ENCODE results near the gene PAPLN.
A peak's percentile ranks its signal among the peaks of the same experiment; 100 is the strongest.

PAPLN gene

GRCh38 chr14:73262427-73263183, 25.3 kb downstream of the PAPLN start:
- DNase-seq, result no peak

- DNase-seq, result no peak
These were observed 26.3 kb downstream of the PAPLN start for GRCh38 chr14:73263606-73264005.

DNA sequence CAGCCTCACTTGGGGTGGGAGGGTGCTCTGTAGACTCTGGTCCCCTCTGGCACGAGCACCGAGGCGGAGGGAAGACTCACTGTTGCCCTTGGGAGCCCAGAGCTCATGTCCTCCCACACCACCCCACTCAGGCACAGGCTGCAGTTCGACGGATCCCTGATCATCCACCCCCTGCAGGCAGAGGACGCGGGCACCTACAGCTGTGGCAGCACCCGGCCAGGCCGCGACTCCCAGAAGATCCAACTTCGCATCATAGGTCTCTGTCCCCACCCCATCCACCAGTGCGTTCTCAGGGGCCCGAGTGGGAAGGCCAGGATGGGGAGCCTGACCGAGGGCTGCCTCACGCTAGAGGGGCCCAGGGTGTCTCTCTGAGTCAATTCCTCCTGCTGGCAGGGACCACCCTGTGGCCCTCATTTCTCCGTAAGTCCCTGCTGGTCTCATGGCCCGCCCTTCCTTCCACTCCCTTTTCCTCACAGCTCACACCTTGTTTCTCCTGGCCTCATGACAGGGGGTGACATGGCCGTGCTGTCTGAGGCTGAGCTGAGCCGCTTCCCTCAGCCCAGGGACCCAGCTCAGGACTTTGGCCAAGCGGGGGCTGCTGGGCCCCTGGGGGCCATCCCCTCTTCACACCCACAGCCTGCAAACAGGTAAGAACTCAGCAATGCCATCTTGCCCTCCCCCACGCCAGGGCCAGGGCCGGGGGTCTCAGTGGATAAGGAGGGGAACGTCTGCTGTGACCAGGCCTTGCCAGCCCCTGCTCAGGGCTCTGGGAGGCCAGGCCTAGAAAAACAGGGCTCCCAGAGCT, 27.0 kb downstream of the PAPLN start:
- no peak for DNase-seq

DNA sequence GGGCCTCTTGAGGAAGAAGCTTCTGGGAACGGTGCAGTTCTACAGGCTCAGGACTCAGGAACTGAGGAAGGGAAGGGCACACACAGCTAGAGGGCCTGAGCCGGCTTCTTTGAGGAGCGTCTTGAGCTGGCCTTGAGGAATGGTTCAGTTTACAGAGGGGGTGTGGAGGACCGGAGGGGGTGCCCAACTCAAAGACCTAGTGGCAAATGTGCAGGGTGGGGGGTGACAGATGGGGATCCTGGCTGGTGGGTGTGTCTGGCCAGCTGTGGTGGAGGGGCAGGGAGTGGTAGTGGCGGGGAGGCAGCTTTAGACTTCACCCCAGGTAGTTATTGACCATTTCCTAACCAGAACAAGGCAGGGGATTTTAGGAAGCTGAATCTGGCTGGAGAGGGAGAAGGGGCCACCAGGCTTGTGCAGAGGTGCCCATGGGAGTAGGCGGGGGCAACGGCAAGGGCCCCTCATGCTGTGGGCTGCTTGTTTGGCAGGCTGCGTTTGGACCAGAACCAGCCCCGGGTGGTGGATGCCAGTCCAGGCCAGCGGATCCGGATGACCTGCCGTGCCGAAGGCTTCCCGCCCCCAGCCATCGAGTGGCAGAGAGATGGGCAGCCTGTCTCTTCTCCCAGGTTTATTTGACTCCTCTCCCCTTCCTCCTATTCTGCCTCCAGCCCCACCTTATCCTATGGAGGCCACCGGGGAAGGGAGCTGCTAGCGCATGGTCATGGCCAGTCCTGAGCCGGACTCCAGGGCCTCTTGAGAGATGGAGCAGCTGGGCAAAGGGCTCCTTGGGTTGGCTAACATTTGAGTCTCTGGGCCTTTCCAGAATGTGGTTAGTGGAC, 27.8 kb downstream of the PAPLN start:
- no peak for DNase-seq

DNA sequence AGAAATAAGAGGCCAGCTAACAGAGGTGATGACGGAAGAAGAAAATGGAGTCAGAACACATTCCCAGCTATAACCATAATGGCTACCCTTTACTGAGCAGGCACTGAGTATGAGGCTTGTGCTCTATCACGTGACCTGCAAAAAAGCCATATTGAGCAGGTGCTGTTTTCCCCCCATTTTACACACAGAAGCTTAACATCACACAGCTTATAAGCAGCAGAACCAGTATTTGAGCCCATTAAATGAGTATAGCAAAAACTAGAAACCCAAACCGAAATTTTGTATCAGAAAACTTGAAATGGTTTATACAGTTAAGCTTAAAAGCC, 28.4 kb downstream of the PAPLN start:
- no peak for DNase-seq

- no peak for DNase-seq
These were observed 29.0 kb downstream of the PAPLN start for GRCh38 chr14:73266317-73266716.

DNA sequence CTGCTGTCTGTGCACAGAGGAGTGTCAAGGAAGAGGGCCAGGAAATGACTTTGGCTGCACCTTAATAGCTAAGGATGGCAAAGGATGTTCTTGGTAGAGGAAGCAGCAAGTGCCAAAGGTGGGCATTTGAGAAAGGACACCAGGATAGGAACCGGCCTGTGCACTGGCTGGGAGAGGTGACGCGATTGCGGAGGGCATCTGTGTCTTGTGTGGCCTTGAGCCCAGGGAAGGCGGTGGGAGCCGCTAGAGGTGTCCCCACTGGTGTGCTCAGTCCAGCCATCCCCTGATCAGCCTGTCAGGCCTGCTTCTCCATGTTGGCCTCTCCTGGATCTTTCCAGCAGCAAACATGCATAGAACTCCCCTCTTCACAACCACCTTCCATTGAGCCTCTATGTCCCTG, 30.2 kb downstream of the PAPLN start:
- DNase-seq, result no peak

DNA sequence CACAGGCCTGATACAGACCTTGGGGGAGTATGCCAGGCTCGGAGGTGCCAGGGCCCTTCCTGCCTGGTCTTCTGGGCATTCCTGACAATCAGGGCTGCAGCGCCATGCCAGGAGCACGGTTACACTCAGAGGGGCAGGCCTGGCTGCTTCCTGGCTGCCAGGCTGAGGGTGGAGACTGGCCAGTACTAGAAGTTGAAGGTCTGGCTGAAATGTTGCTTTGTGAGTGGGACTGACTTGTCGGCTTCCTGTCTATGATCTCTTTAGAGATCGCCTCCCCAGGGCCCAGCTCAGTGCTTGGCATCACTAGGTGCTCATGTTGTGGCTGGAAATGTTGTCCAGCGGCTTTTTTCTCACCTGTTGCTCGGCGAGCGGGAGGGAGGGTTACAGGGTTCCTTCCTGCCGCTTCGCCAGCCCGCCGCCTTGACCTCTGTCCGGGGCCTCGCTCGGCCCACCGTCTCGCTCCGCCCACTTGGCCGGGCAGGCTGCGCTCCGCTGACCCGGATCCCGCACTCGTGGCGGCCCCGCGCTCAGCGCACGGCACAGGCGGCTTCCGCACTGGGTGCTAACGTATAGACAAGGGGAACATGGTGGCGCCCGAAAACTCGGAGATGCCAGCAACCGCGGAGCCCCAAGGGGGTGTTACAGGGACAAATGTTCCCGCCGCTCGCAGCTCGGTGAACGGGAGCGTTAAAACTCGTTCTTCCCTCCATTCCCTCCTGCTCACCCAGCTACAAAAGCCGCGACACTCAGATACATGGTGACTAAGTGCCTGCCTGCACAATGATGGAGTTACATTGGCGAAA, 32.6 kb downstream of the PAPLN start:
- no peak for DNase-seq

DNA sequence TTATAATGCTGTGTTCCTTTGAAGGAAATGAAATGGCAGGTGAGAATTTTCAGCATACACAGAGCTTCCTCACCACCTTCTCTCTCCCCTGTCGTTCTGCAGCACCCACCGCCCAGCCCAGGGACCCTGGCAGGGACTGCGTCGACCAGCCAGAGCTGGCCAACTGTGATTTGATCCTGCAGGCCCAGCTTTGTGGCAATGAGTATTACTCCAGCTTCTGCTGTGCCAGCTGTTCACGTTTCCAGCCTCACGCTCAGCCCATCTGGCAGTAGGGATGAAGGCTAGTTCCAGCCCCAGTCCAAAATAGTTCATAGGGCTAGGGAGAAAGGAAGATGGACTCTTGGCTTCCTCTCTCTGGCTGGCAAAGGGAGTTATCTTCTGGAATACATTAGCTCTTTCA, 35.1 kb downstream of the PAPLN start:
- no peak for DNase-seq

GRCh38 chr14:73273799-73274198, 36.5 kb downstream of the PAPLN start:
- no peak for DNase-seq

- no peak for DNase-seq
These were observed 39.5 kb downstream of the PAPLN start for GRCh38 chr14:73276836-73277235.

DNA sequence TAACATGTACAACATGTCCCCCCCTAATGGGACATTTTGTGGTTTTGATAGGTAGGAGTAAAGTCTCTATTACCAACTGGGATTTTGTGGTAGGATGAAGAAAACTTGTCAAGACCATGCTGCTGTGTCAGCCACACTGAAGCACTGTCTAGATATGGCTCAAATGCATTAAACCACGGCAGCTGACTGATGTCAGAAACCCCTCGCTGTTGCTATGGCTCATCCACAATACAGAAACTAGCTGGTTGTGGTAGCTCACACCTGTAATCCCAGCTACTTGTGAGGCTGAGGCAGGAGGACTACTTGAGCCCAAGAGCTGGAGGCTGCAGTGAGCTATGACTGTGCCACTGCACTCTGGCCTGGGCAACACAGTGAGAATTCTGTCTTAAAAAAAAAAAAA, 40.1 kb downstream of the PAPLN start:
- DNase-seq, result no peak

- no peak for DNase-seq
These were observed 43.6 kb downstream of the PAPLN start for GRCh38 chr14:73280903-73281302.

DNA sequence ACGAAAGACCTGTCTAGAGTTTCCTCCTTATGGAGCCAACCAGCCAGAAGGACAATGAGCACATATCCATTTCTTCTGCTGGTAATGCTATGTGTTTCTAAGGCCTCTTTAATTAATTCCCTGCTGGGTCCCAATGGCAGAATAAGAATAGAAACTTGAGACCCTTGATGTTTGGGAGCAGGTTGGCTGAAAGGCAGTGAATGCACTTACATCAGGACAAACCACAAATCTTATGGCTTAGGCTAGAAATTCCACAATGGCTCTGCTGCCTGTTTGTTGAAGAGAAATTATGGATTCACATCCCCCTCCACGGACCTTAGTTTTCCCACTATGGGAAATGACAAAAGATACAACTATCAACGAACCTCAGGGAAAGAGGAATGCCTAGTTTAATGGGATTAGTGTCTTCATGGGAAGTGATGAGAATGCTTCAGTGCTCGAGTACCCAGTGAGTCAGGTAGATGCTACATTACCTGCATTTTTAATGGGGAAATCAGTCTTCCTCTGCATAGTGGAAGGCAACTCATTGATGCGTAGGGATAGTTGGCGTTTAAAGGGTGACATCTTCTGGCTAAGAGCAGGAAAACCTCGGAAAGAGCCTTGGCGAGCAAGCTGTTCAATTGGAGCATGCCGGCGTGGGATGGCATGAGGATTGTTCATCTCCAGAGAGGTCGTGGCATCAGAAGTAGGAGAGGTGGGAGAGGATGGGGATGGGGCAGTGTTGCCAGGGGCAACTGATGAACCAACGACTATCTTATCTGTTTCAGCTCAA, 46.5 kb downstream of the PAPLN start:
- no peak for DNase-seq

DNA sequence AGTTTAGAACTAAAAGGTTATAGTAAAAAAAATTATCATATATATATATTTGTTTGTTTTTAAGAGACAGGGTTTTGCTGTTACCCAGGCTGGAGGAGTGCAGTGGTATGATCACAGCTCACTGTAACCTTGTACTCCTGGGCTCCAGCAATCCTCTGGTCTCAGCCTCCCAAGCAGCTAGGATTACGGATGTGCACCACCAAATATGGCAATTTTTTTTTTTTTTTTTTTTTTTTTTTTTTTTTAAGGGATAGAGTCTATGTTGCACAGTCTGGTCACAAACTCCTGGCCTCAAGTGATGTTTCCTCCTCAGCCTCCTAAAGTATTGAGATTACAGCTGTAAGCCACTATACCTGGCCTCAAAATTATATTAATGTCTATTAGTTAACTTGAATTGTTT, 48.7 kb downstream of the PAPLN start:
- no peak for DNase-seq

- no peak for DNase-seq
These were observed 49.3 kb downstream of the PAPLN start for GRCh38 chr14:73286598-73286997.

DNA sequence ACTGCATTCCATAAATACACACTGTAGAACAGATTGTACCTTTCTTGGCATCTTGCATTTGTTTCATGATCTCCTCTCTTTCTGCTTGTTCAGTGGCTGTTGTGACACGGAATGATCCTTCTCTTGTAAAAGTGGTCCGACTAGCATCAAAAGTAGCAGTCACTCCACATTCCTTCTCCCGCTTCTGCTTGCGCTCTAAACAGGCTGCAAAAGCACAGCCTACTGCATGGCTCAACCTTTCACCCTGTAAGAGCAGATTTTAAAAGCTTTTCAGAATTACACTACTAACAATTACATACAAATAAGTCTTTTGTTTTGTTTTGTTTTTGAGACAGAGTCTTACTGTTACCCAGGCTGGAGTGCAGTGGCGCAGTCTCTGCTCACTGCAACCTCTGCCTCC, 49.8 kb downstream of the PAPLN start:
- DNase-seq, result no peak

DNA sequence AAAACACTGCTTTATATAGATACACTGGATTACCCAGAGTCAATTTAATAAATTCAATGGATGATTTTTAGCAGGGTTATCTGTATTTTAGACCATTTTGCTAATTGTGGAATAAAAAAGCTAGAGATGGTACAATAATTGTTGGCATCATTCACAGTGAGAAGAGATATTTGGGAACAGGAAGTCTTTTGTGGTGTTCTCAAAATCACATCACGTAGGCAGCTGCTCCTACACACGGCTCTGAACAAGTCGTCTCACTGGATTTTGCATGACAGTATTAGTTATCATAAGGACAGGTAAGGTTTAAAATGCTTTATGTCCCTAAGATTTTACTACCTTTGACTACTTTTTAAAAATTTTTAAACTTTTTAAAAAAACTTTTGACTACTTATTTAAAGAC, 52.0 kb downstream of the PAPLN start:
- no peak for DNase-seq

DNA sequence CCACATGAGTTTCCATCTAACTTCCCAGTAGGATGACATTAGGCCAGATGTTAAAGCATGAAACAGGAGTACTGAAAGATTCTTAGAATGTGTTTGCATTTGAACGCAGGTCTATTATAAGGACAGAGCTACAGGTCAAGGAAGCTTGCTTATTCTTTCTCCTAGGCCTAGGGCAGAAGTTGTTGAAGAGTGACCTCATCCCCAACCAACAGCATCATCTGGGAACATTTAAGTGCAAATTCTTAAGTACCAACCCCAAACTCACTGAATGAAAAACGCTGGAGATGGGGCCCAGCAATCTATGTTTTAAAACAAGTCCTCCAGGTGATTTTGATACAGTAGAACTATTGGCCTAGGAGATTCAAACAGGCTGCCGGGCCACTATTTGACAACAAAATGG, 52.4 kb downstream of the PAPLN start:
- DNase-seq, result no peak

GRCh38 chr14:73290279-73290678, 53.0 kb downstream of the PAPLN start:
- DNase-seq, result peak; percentile 88

GRCh38 chr14:73293782-73294781, 56.8 kb downstream of the PAPLN start:
- peak; percentile 29 for DNase-seq
